ENCODE results near the gene ELK3.

Gene ELK3

GRCh38 chr12:96177013-96177412 lies 17.2 kb upstream of the ELK3 start:
- peaks cover 4% of the 10 kb centered on the region for H3K9me3 ChIP-seq (ENCODE audit: severe bottlenecking)
- DNase-seq, result no peak

GRCh38 chr12:96183734-96184370 lies 10.3 kb upstream of the ELK3 start:
- H3K4me3 ChIP-seq (ENCODE audit: low read depth, low read length), result no peak overlapping the region
- no peaks in the 10 kb centered on the region for H3K9me3 ChIP-seq (ENCODE audit: severe bottlenecking)
- H3K27ac ChIP-seq, result no peak overlapping the region
- no peak for DNase-seq
- TF ChIP-seq CTCF (IDR thresholded peaks at IDR 0.05; ENCODE audit: low read depth, low read length), result no peak
- no peaks in the 10 kb centered on the region for H3K27me3 ChIP-seq (ENCODE audit: insufficient read depth, low read depth, severe bottlenecking)
- H3K36me3 ChIP-seq, result no peaks in the 10 kb centered on the region

More at GRCh38 chr12:96177013-96177412, 17.2 kb upstream of the ELK3 start:
- no peaks in the 10 kb centered on the region for H3K27me3 ChIP-seq (ENCODE audit: insufficient read depth, low read depth, severe bottlenecking)
- TF ChIP-seq CTCF (IDR thresholded peaks at IDR 0.05; ENCODE audit: low read depth, low read length), result no peak
- H3K36me3 ChIP-seq, result no peaks in the 10 kb centered on the region
- H3K4me3 ChIP-seq (ENCODE audit: low read depth, low read length), result no peak overlapping the region
- no peak overlapping the region for H3K27ac ChIP-seq

- Histone ChIP-seq H3K27ac (no peak overlapping the region), H3K36me3 (no peaks in the 10 kb centered on the region), H3K27me3 (ENCODE audit: insufficient read depth, low read depth, severe bottlenecking) (no peaks in the 10 kb centered on the region), H3K4me3 (ENCODE audit: low read depth, low read length) (no peak overlapping the region), H3K9me3 (ENCODE audit: severe bottlenecking) (no peaks in the 10 kb centered on the region)
- TF ChIP-seq CTCF (IDR thresholded peaks at IDR 0.05; ENCODE audit: low read depth, low read length), result no peak
- DNase-seq, result no peak
Observed at GRCh38 chr12:96185914-96186313, 8.3 kb upstream of the ELK3 start.

- no peak overlapping the region for H3K4me3 ChIP-seq (ENCODE audit: low read depth, low read length)
- no peak overlapping the region for H3K27ac ChIP-seq
- no peak for DNase-seq
- no peak for TF ChIP-seq CTCF (IDR thresholded peaks at IDR 0.05; ENCODE audit: low read depth, low read length)
- no peaks in the 10 kb centered on the region for H3K36me3 ChIP-seq
- no peaks in the 10 kb centered on the region for H3K9me3 ChIP-seq (ENCODE audit: severe bottlenecking)
- no peaks in the 10 kb centered on the region for H3K27me3 ChIP-seq (ENCODE audit: insufficient read depth, low read depth, severe bottlenecking)
Observed at GRCh38 chr12:96186607-96187301, 7.4 kb upstream of the ELK3 start.

- no peaks in the 10 kb centered on the region for H3K27me3 ChIP-seq (ENCODE audit: insufficient read depth, low read depth, severe bottlenecking)
- DNase-seq, result no peak
- TF ChIP-seq CTCF (IDR thresholded peaks at IDR 0.05; ENCODE audit: low read depth, low read length), result no peak
- no peaks in the 10 kb centered on the region for H3K9me3 ChIP-seq (ENCODE audit: severe bottlenecking)
- H3K4me3 ChIP-seq (ENCODE audit: low read depth, low read length), result no peak overlapping the region
- no peak overlapping the region for H3K27ac ChIP-seq
- H3K36me3 ChIP-seq, result no peaks in the 10 kb centered on the region
Observed at GRCh38 chr12:96187956-96188355, 6.2 kb upstream of the ELK3 start.
